Neuronal stem cell (in vitro differentiated cells): ENCODE measurements around the gene DDTL.

Source experiments
- DNase-seq: peaks from one replicate; pipeline ENCODE4 v3.0.0-alpha.2; 2013; ENCODE audit warnings: low spot score
- H2AFZ ChIP-seq: one replicate; pipeline ENCODE4 v1.6.1; 2013; ENCODE audit warnings: mild to moderate bottlenecking, low read length, inconsistent platforms
- H2AK5ac ChIP-seq: 2 replicates; pipeline ENCODE4 v1.6.1; 2013; ENCODE audit warnings: low read depth, mild to moderate bottlenecking, inconsistent platforms, low read length, moderate library complexity, mixed read lengths
- H2BK120ac ChIP-seq: 2 replicates; pipeline ENCODE4 v1.6.1; 2013; ENCODE audit warnings: low read depth, mild to moderate bottlenecking, inconsistent platforms, low read length, moderate library complexity, mixed read lengths
- H2BK12ac ChIP-seq: one replicate; pipeline ENCODE4 v1.6.1; 2013; ENCODE audit warnings: low read length, inconsistent platforms
- H2BK15ac ChIP-seq: 2 replicates; pipeline ENCODE4 v1.6.1; 2013; ENCODE audit warnings: mild to moderate bottlenecking, low read length, inconsistent platforms, mixed read lengths
- H2BK5ac ChIP-seq: one replicate; pipeline ENCODE4 v1.6.1; 2013; ENCODE audit warnings: inconsistent platforms, mild to moderate bottlenecking, low read length, moderate library complexity
- H3K14ac ChIP-seq: one replicate; pipeline ENCODE4 v1.6.1; 2013; ENCODE audit warnings: low read length, inconsistent platforms
- H3K18ac ChIP-seq: 2 replicates; pipeline ENCODE4 v1.6.1; 2013; ENCODE audit warnings: low read length, inconsistent platforms
- H3K23ac ChIP-seq: 2 replicates; pipeline ENCODE4 v1.6.1; 2013; ENCODE audit warnings: low read depth, mild to moderate bottlenecking, mixed read lengths, low read length, inconsistent platforms; ENCODE audit not compliant: poor library complexity
- H3K27ac ChIP-seq: replicated peaks from 3 replicates; pipeline ENCODE4 v1.5.1; 2013; ENCODE audit warnings: low read length, inconsistent platforms
- H3K27me3 ChIP-seq, 3 experiments: 2 replicates each; pipeline ENCODE4 v1.6.1; 2013; ENCODE audit warnings: low read length in 3 of 3, mild to moderate bottlenecking in 2 of 3, inconsistent platforms in 1 of 3, low read depth in 1 of 3, mixed read lengths in 1 of 3, moderate library complexity in 1 of 3; ENCODE audit not compliant: control insufficient read depth in 3 of 3, insufficient read depth in 3 of 3
- H3K36me3 ChIP-seq, 2 donors: replicated peaks in 1 of 2; 2 replicates each; pipeline ENCODE4 v1.6.1; 2013; ENCODE audit warnings: low read length in 2 of 2; ENCODE audit not compliant: control insufficient read depth in 2 of 2, insufficient read depth in 2 of 2
- H3K4ac ChIP-seq: 2 replicates; pipeline ENCODE4 v1.6.1; 2013; ENCODE audit warnings: inconsistent platforms, mild to moderate bottlenecking, low read length, moderate library complexity
- H3K4me1 ChIP-seq, 2 donors: 1 replicate in 1 of 2; 2 replicates in 1 of 2; pipeline ENCODE4 v1.6.1; 2013; ENCODE audit warnings: low read length in 2 of 2, low read depth in 1 of 2; ENCODE audit not compliant: control insufficient read depth in 2 of 2, insufficient read depth in 1 of 2
- H3K4me2 ChIP-seq: one replicate; pipeline ENCODE4 v1.6.1; 2013; ENCODE audit warnings: mild to moderate bottlenecking, low read length, inconsistent platforms; ENCODE audit not compliant: insufficient read depth, poor library complexity, severe bottlenecking
- H3K4me3 ChIP-seq, 2 donors: 2 replicates each; pipeline ENCODE4 v1.5.1; 2013; ENCODE audit warnings: low read length in 2 of 2, mild to moderate bottlenecking in 2 of 2, inconsistent platforms in 1 of 2, moderate library complexity in 1 of 2
- H3K79me1 ChIP-seq: one replicate; pipeline ENCODE4 v1.6.1; 2013; ENCODE audit warnings: low read depth, mild to moderate bottlenecking, inconsistent platforms, low read length, moderate library complexity
- H3K9ac ChIP-seq: one replicate; pipeline ENCODE4 v1.6.1; 2013; ENCODE audit warnings: mild to moderate bottlenecking, low read depth, low read length, inconsistent platforms; ENCODE audit not compliant: poor library complexity
- H3K9me3 ChIP-seq, 2 donors: replicated peaks in 1 of 2; 2 replicates each; pipeline versions ENCODE3 to v1.6.1; 2013; ENCODE audit warnings: low read length in 2 of 2, mild to moderate bottlenecking in 2 of 2, inconsistent platforms in 1 of 2, low read depth in 1 of 2, mixed read lengths in 1 of 2, moderate library complexity in 1 of 2; ENCODE audit not compliant: control insufficient read depth in 2 of 2, insufficient read depth in 1 of 2
- H4K8ac ChIP-seq: one replicate; pipeline ENCODE4 v1.6.1; 2013; ENCODE audit warnings: low read depth, mild to moderate bottlenecking, inconsistent platforms, low read length, moderate library complexity
- H4K91ac ChIP-seq: one replicate; pipeline ENCODE4 v1.6.1; 2013; ENCODE audit warnings: low read length, low read depth, mild to moderate bottlenecking, inconsistent platforms; ENCODE audit not compliant: poor library complexity
- WGBS, 2 donors: extraction: QIAGEN DNeasy Blood & Tissue Kit; methylation state at CpG; one replicate each; pipeline ENCODE4 v1.1.7; 2013; ENCODE audit warnings: missing lambda C conversion rate in 2 of 2, mixed read lengths in 1 of 2; ENCODE audit not compliant: insufficient read length in 2 of 2, insufficient replicate concordance in 1 of 2; ENCODE audit errors: extremely low coverage in 2 of 2; 5-methylcytosine and 5-hydroxymethylcytosine counted together

DDTL gene

GRCh38 chr22:24007253-24008021 is 40.7 kb downstream of the DDTL start:
- H3K4ac ChIP-seq, result no peak overlapping the region
- no peak overlapping the region for H3K4me2 ChIP-seq
- H3K4me3 ChIP-seq, result no peak overlapping the region
- H3K9me3 ChIP-seq, result peaks cover 0 to 8% of the 10 kb centered on the region in 2 donors
- H2BK12ac ChIP-seq, result no peak overlapping the region
- no peak for DNase-seq
- H3K4me1 ChIP-seq, result peaks cover 3 to 10% of the 10 kb centered on the region in 2 donors
- peak overlapping the region; percentile 7 for H3K18ac ChIP-seq
- H2BK120ac ChIP-seq, result no peak overlapping the region
- H3K27me3 ChIP-seq, result peaks cover 0 to 32% (median 0%) of the 10 kb centered on the region in 3 experiments
- no peak overlapping the region for H4K91ac ChIP-seq
- H2BK15ac ChIP-seq, result no peak overlapping the region
- no peak overlapping the region for H3K14ac ChIP-seq
- peaks cover 6% of the 10 kb centered on the region for H3K79me1 ChIP-seq
- no CpG with 5 or more reads among the region's 8 CpGs for WGBS, 2 donors
- H2BK5ac ChIP-seq, result peak overlapping the region; percentile 30
- no peak overlapping the region for H3K27ac ChIP-seq
- H3K23ac ChIP-seq, result peak overlapping the region; percentile 17
- H2AFZ ChIP-seq, result no peak overlapping the region
- H3K9ac ChIP-seq, result no peak overlapping the region
- H3K36me3 ChIP-seq, result no peaks in the 10 kb centered on the region
- peak overlapping the region; percentile 53 for H4K8ac ChIP-seq
- H2AK5ac ChIP-seq, result peak overlapping the region; percentile 22

GRCh38 chr22:24008022-24008283 is 41.3 kb downstream of the DDTL start:
- no peak overlapping the region for H3K23ac ChIP-seq
- no peak overlapping the region for H3K4me2 ChIP-seq
- peaks cover 3 to 11% of the 10 kb centered on the region in 2 donors for H3K4me1 ChIP-seq
- H2BK15ac ChIP-seq, result no peak overlapping the region
- H3K18ac ChIP-seq, result peak overlapping the region; percentile 0
- no peak for DNase-seq
- no peak overlapping the region for H3K4me3 ChIP-seq
- no peak overlapping the region for H4K8ac ChIP-seq
- peaks cover 6% of the 10 kb centered on the region for H3K79me1 ChIP-seq
- no peaks in the 10 kb centered on the region for H3K36me3 ChIP-seq
- no peak overlapping the region for H2BK120ac ChIP-seq
- WGBS, 2 donors, result no CpG with 5 or more reads among the region's 1 CpG
- no peak overlapping the region for H2AFZ ChIP-seq
- H4K91ac ChIP-seq, result peak overlapping the region; percentile 31
- H3K27ac ChIP-seq, result no peak overlapping the region
- H2BK5ac ChIP-seq, result peak overlapping the region; percentile 4
- no peak overlapping the region for H3K14ac ChIP-seq
- no peak overlapping the region for H3K9ac ChIP-seq
- peaks cover 0 to 8% of the 10 kb centered on the region in 2 donors for H3K9me3 ChIP-seq
- H3K27me3 ChIP-seq, result peaks cover 0 to 32% (median 0%) of the 10 kb centered on the region in 3 experiments
- H3K4ac ChIP-seq, result no peak overlapping the region
- no peak overlapping the region for H2AK5ac ChIP-seq
- no peak overlapping the region for H2BK12ac ChIP-seq

- Histone ChIP-seq H3K4me2 (no peak overlapping the region), H3K18ac (no peak overlapping the region), H3K79me1 (peaks cover 6% of the 10 kb centered on the region), H2BK15ac (no peak overlapping the region), H4K91ac (peak overlapping the region; percentile 31), H3K4ac (no peak overlapping the region), H2BK12ac (no peak overlapping the region), H2BK120ac (no peak overlapping the region), H2BK5ac (peak overlapping the region; percentile 4), H3K27ac (no peak overlapping the region), H3K9ac (no peak overlapping the region), H4K8ac (no peak overlapping the region), H3K23ac (no peak overlapping the region), H2AFZ (peak overlapping the region; percentile 27), H3K36me3 (no peaks in the 10 kb centered on the region), H2AK5ac (no peak overlapping the region), H3K4me1 (peaks cover 3 to 11% of the 10 kb centered on the region in 2 donors), H3K4me3 (no peak overlapping the region), H3K14ac (no peak overlapping the region), H3K9me3 (peaks cover 0 to 8% of the 10 kb centered on the region in 2 donors), H3K27me3 (peaks cover 0 to 29% (median 0%) of the 10 kb centered on the region in 3 experiments)
- WGBS, 2 donors, result no CpG with 5 or more reads among the region's 6 CpGs
- DNase-seq, result no peak
Measured at GRCh38 chr22:24008381-24009226, 41.9 kb downstream of the DDTL start.
